Lung (tissue), 12 donors: ENCODE results near the gene ASIC5. TPM values are rescaled to one million over a fixed set of nuclear protein-coding genes. Genes with fewer than 3 reads are reported as not detected.

Experiments used
- ATAC-seq: fragments of 200-7000 bp; cut with Tn5 transposase; one replicate; pipeline ENCODE4 v1.9.1; 2020; ENCODE audit warnings: moderate number of reproducible peaks; ENCODE audit not compliant: insufficient read depth, low FRiP score
- DNase-seq, 3 donors: peaks; one replicate each; pipeline ENCODE4 v3.0.0-alpha.2; 2013 to 2017
- H3K27ac ChIP-seq, 2 donors: one replicate each; pipeline ENCODE4 v1.5.1; 2013; ENCODE audit warnings: mild to moderate bottlenecking in 2 of 2, moderate library complexity in 2 of 2, control low read depth in 1 of 2, inconsistent platforms in 1 of 2, low read depth in 1 of 2, low read length in 1 of 2
- H3K27me3 ChIP-seq, 3 donors: one replicate each; pipeline ENCODE4 v1.5.1; 2013; ENCODE audit warnings: low read length in 2 of 3; ENCODE audit not compliant: control insufficient read depth in 3 of 3, insufficient read depth in 3 of 3
- H3K36me3 ChIP-seq, 4 donors: one replicate each; pipeline ENCODE4 v1.5.1; 2013; ENCODE audit warnings: low read length in 4 of 4, mild to moderate bottlenecking in 1 of 4, moderate library complexity in 1 of 4; ENCODE audit not compliant: control insufficient read depth in 4 of 4, insufficient read depth in 4 of 4
- H3K4me1 ChIP-seq, 5 donors: one replicate each; pipeline ENCODE4 v1.5.1; 2013; ENCODE audit warnings: low read length in 5 of 5, mild to moderate bottlenecking in 2 of 5, moderate library complexity in 1 of 5; ENCODE audit not compliant: control insufficient read depth in 5 of 5, insufficient read depth in 5 of 5
- H3K4me3 ChIP-seq: one replicate; pipeline ENCODE4 v1.5.1; 2013; ENCODE audit warnings: mild to moderate bottlenecking, control low read depth, moderate library complexity
- H3K9ac ChIP-seq, 2 donors: one replicate each; pipeline ENCODE4 v1.5.1; 2013; ENCODE audit warnings: low read length in 2 of 2, control low read depth in 1 of 2; ENCODE audit not compliant: insufficient read depth in 1 of 2
- H3K9me3 ChIP-seq, 4 donors: one replicate each; pipeline ENCODE4 v1.5.1; 2013; ENCODE audit warnings: low read length in 3 of 4, mild to moderate bottlenecking in 1 of 4, moderate library complexity in 1 of 4; ENCODE audit not compliant: control insufficient read depth in 4 of 4, insufficient read depth in 3 of 4
- WGBS, 2 donors: extraction: QIAGEN DNeasy Blood & Tissue Kit; methylation state at CpG; one replicate each; pipeline ENCODE4 v1.1.7; 2013; 5-methylcytosine and 5-hydroxymethylcytosine counted together
- polyA plus RNA-seq, 2 donors: library from polyadenylated mRNA; stranded (reverse); fragments of 200-250 nt; gene quantifications; one replicate each; pipeline ENCODE4 v1.2.1, GENCODE V29; 2013
- total RNA-seq, 2 donors: library from RNA; depleted of rRNA in 1 of 2; stranded (reverse); fragments of >200 nt in 1 of 2; gene quantifications; one replicate each; pipeline ENCODE4 v1.2.1, GENCODE V29; 2014 to 2021
- TF ChIP-seq, protein P1 (sequence below): IDR thresholded peaks from 2 replicates; pipeline ENCODE4 v1.5.1; 2012; ENCODE audit warnings: mild to moderate bottlenecking; ENCODE audit errors: control extremely low read depth, extremely low read depth
- donor health status: control.
- donor health status: control.
- donor health status: Bipolar disorder and iron deficiency.
- donor health status: healthy.
- donor health status: DM: yes; HTN: yes; CAD: no.

Gene ASIC5
- total and polyA plus RNA-seq, 4 donors, result not detected

DNA sequence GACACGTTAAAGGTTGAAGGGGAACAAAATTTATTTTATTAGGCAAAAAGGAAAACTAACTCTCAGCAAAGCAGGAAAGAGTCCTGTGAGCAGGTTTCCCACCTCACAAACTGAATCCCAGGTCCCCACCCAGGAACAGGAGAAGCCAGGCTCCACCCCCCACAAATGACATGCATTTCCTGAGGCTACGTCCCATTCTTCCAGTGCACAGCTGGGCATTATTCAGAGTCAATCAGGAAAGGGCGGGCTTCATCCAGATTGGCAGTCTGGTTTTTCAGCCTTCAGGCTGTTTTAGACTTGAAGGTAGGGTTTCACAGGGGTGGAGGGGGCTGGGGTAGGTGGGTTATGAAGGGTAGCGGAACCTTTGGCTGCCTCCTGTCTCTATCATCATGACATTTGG is 11.9 kb upstream of the ASIC5 start:
- H3K9ac ChIP-seq, result no peak overlapping the region
- no peak overlapping the region for H3K27ac ChIP-seq
- H3K36me3 ChIP-seq, result no peaks in the 10 kb centered on the region
- no peaks in the 10 kb centered on the region for H3K4me1 ChIP-seq
- H3K4me3 ChIP-seq, result no peak overlapping the region
- H3K9me3 ChIP-seq, result peaks cover 0 to 9% (median 1%) of the 10 kb centered on the region in 4 donors
- no peak for DNase-seq
- TF ChIP-seq, protein P1, sequence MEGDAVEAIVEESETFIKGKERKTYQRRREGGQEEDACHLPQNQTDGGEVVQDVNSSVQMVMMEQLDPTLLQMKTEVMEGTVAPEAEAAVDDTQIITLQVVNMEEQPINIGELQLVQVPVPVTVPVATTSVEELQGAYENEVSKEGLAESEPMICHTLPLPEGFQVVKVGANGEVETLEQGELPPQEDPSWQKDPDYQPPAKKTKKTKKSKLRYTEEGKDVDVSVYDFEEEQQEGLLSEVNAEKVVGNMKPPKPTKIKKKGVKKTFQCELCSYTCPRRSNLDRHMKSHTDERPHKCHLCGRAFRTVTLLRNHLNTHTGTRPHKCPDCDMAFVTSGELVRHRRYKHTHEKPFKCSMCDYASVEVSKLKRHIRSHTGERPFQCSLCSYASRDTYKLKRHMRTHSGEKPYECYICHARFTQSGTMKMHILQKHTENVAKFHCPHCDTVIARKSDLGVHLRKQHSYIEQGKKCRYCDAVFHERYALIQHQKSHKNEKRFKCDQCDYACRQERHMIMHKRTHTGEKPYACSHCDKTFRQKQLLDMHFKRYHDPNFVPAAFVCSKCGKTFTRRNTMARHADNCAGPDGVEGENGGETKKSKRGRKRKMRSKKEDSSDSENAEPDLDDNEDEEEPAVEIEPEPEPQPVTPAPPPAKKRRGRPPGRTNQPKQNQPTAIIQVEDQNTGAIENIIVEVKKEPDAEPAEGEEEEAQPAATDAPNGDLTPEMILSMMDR, result no peak
- WGBS, 2 donors, result 87 to 91% methylated on average over 4 of the region's 4 CpGs
- no peaks in the 10 kb centered on the region for H3K27me3 ChIP-seq
- no peak for ATAC-seq

DNA sequence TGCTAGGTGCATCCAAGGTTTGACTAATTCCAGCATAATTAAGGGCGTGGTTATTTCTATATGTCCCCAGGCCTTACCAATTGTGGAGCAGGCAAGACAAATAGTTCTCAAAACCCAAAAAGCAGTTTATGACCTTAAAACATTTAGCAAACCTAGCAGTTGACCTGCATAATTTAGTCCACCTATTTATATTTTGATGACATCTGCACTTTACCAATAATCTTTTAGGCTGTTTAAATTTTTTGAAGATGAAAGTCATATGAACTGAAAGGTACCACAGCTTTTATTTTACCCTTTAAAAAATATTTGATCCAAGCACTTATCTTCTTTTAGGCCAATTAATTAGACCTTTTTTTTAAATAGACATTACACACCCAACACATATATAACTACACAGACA is 9.8 kb upstream of the ASIC5 start:
- Histone ChIP-seq H3K9ac (no peak overlapping the region), H3K9me3 (peaks cover 0 to 10% (median 1%) of the 10 kb centered on the region in 4 donors), H3K4me3 (no peak overlapping the region), H3K36me3 (no peaks in the 10 kb centered on the region), H3K27me3 (no peaks in the 10 kb centered on the region), H3K27ac (no peak overlapping the region), H3K4me1 (no peaks in the 10 kb centered on the region)
- DNase-seq (no peak), ATAC-seq (no peak)
- TF ChIP-seq, protein P1, result no peak
- WGBS, 2 donors, result 84 to 86% methylated on average over 1 of the region's 1 CpG

GRCh38 chr4:155855897-155856296 is 10.2 kb downstream of the ASIC5 start:
- ATAC-seq (no peak), DNase-seq (peak in 1 of 3 donors; percentile 19)
- Histone ChIP-seq H3K4me3 (no peak overlapping the region), H3K9me3 (no peaks in the 10 kb centered on the region), H3K27ac (no peak overlapping the region), H3K36me3 (no peaks in the 10 kb centered on the region), H3K4me1 (no peaks in the 10 kb centered on the region), H3K27me3 (no peaks in the 10 kb centered on the region), H3K9ac (no peak overlapping the region)
- TF ChIP-seq, protein P1, result no peak
- 74 to 81% methylated on average over 2 of the region's 2 CpGs for WGBS, 2 donors

GRCh38 chr4:155854582-155855226 is 11.4 kb downstream of the ASIC5 start:
- H3K9ac ChIP-seq, result no peak overlapping the region
- no peak overlapping the region for H3K4me3 ChIP-seq
- H3K36me3 ChIP-seq, result no peaks in the 10 kb centered on the region
- no peak overlapping the region for H3K27ac ChIP-seq
- H3K4me1 ChIP-seq, result no peaks in the 10 kb centered on the region
- H3K27me3 ChIP-seq, result no peaks in the 10 kb centered on the region
- TF ChIP-seq, protein P1, result no peak
- ATAC-seq, result no peak
- peak in 1 of 3 donors; percentile 42 for DNase-seq
- H3K9me3 ChIP-seq, result no peaks in the 10 kb centered on the region
- WGBS, 2 donors, result 58 to 65% methylated on average over 6 of the region's 6 CpGs
